ENCODE measurements around the gene HMGB3. TPM values are rescaled to one million over a fixed set of nuclear protein-coding genes. Genes with fewer than 3 reads are reported as not detected.

The HMGB3 gene
- total RNA-seq, 1 donor from 2014 or later: 130 TPM

DNA sequence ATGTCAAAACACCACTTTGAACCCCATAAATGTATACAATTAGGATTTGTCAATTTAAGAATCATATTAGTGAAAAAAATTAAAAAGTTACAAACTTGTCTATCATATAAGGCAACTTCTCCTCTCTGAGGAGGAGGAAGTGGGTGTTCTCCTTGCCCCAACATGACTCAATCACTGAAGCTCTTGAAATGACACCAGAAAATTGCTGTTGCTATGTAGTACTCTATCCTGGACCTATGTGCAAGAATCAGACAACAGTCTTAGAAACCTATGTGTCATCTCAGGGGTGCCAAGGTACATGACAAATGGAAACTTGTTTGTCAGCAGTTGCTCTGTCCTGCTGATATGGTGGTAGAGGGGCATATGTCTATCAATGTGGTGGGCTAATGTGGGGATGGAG, 47.7 kb downstream of the HMGB3 start:
- Mint-ChIP-seq H3K4me1 (ENCODE audit: unreplicated experiment) (no peaks in the 10 kb centered on the region), H3K27me3 (no peaks in the 10 kb centered on the region), H3K36me3 (no peaks in the 10 kb centered on the region), H3K9me3 (no peaks in the 10 kb centered on the region), H3K4me3 (no peak overlapping the region), H3K27ac (no peak overlapping the region)
- DNase-seq (ENCODE audit: extremely low spot score, unreplicated experiment): no peak
- TF ChIP-seq, protein P1, sequence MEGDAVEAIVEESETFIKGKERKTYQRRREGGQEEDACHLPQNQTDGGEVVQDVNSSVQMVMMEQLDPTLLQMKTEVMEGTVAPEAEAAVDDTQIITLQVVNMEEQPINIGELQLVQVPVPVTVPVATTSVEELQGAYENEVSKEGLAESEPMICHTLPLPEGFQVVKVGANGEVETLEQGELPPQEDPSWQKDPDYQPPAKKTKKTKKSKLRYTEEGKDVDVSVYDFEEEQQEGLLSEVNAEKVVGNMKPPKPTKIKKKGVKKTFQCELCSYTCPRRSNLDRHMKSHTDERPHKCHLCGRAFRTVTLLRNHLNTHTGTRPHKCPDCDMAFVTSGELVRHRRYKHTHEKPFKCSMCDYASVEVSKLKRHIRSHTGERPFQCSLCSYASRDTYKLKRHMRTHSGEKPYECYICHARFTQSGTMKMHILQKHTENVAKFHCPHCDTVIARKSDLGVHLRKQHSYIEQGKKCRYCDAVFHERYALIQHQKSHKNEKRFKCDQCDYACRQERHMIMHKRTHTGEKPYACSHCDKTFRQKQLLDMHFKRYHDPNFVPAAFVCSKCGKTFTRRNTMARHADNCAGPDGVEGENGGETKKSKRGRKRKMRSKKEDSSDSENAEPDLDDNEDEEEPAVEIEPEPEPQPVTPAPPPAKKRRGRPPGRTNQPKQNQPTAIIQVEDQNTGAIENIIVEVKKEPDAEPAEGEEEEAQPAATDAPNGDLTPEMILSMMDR (conservative IDR thresholded peaks at IDR 0.05): no peak

GRCh38 chrX:151031391-151031975, 48.3 kb downstream of the HMGB3 start:
- TF ChIP-seq, protein P1 (conservative IDR thresholded peaks at IDR 0.05): no peak
- Mint-ChIP-seq H3K4me3 (no peak overlapping the region), H3K36me3 (no peaks in the 10 kb centered on the region), H3K9me3 (no peaks in the 10 kb centered on the region), H3K27me3 (no peaks in the 10 kb centered on the region), H3K4me1 (ENCODE audit: unreplicated experiment) (no peaks in the 10 kb centered on the region), H3K27ac (no peak overlapping the region)
- no peak for DNase-seq (ENCODE audit: extremely low spot score, unreplicated experiment)

- no peak overlapping the region for H3K27ac Mint-ChIP-seq
- H3K27me3 Mint-ChIP-seq: no peaks in the 10 kb centered on the region
- TF ChIP-seq, protein P1 (conservative IDR thresholded peaks at IDR 0.05): no peak
- no peak overlapping the region for H3K4me3 Mint-ChIP-seq
- H3K36me3 Mint-ChIP-seq: no peaks in the 10 kb centered on the region
- H3K9me3 Mint-ChIP-seq: peaks cover 4% of the 10 kb centered on the region
- no peaks in the 10 kb centered on the region for H3K4me1 Mint-ChIP-seq (ENCODE audit: unreplicated experiment)
- no peak for DNase-seq (ENCODE audit: extremely low spot score, unreplicated experiment)
These were observed 56.2 kb downstream of the HMGB3 start for GRCh38 chrX:151039351-151039750.

Other genes with a start within 250 kb of the HMGB3 start
- gene CD99L2, start 84.7 kb upstream of the HMGB3 start, total RNA-seq (ENCODE audit: low replicate concordance): 20.7 and 35.1 TPM in 2 replicates
- 2.1 and 3.5 TPM in 2 replicates for gene GPR50, start 193.2 kb downstream of the HMGB3 start, total RNA-seq (ENCODE audit: low replicate concordance)

All from type B pancreatic cell (in vitro differentiated cells).